Karpas-422 (cell line): ENCODE measurements around the gene SP100. TPM values are rescaled to one million over a fixed set of nuclear protein-coding genes. Genes with fewer than 3 reads are reported as not detected.

ENCODE experiments used
- DNase-seq: peaks from one replicate; pipeline ENCODE4 v3.0.0-alpha.2; 2015
- H2AFZ ChIP-seq: fragments of 200-600 bp; sonication (generic); 2 replicates; pipeline ENCODE4 v1.6.1; 2014; ENCODE audit warnings: antibody characterized with exemption, low read length, mixed read lengths
- H3K27ac ChIP-seq: fragments of 200-600 bp; sonication (generic); 2 replicates; pipeline ENCODE4 v1.5.1; 2014; ENCODE audit warnings: mild to moderate bottlenecking, low read length, moderate library complexity
- H3K27me3 ChIP-seq: fragments of 200-600 bp; sonication (generic); 2 replicates; pipeline ENCODE4 v1.6.1; 2014; ENCODE audit warnings: low read length, mixed read lengths
- H3K36me3 ChIP-seq: fragments of 200-600 bp; sonication (generic); 2 replicates; pipeline ENCODE4 v1.6.1; 2014; ENCODE audit warnings: low read length, mixed read lengths; ENCODE audit not compliant: insufficient read depth
- H3K4me1 ChIP-seq: fragments of 200-600 bp; sonication (generic); 2 replicates; pipeline ENCODE4 v1.6.1; 2014; ENCODE audit warnings: mild to moderate bottlenecking, low read length, mixed read lengths
- H3K4me2 ChIP-seq: fragments of 200-600 bp; sonication (generic); 2 replicates; pipeline ENCODE4 v1.6.1; 2014; ENCODE audit warnings: low read length, low read depth, mild to moderate bottlenecking; ENCODE audit not compliant: poor library complexity, severe bottlenecking
- H3K4me3 ChIP-seq: fragments of 200-600 bp; sonication (generic); 2 replicates; pipeline ENCODE4 v1.5.1; 2014; ENCODE audit warnings: mild to moderate bottlenecking, antibody characterized with exemption, low read length, mixed read lengths
- H3K79me2 ChIP-seq: fragments of 200-600 bp; sonication (generic); 2 replicates; pipeline ENCODE4 v1.6.1; 2014; ENCODE audit warnings: mild to moderate bottlenecking, low read length, mixed read lengths
- H3K9ac ChIP-seq: fragments of 200-600 bp; sonication (generic); 2 replicates; pipeline ENCODE4 v1.6.0; 2014; ENCODE audit warnings: low read length
- H3K9me2 ChIP-seq: fragments of 200-600 bp; sonication (generic), shearing (Covaris generic); replicated peaks from 2 replicates; pipeline ENCODE4 v1.6.0; 2014; ENCODE audit warnings: mild to moderate bottlenecking, low read length, moderate library complexity; ENCODE audit not compliant: insufficient read depth
- H3K9me3 ChIP-seq: fragments of 300-700, 200-600 bp; sonication (generic); 2 replicates; pipeline ENCODE4 v1.6.1; 2014; ENCODE audit warnings: low read length, mixed read lengths
- H4K20me1 ChIP-seq: fragments of 200-600 bp; sonication (generic); 2 replicates; pipeline ENCODE4 v1.6.1; 2014; ENCODE audit warnings: mild to moderate bottlenecking, antibody characterized with exemption, low read length, low read depth; ENCODE audit not compliant: insufficient read depth
- total RNA-seq: library from RNA; depleted of rRNA; stranded (reverse); fragments of >200 nt; shearing (Covaris generic); gene quantifications from 2 replicates; pipeline ENCODE4 v1.2.3, GENCODE V29; 2014; ENCODE audit warnings: low replicate concordance

Gene SP100
- total RNA-seq, 1 experiment from 2014 or later = 148 TPM

DNA sequence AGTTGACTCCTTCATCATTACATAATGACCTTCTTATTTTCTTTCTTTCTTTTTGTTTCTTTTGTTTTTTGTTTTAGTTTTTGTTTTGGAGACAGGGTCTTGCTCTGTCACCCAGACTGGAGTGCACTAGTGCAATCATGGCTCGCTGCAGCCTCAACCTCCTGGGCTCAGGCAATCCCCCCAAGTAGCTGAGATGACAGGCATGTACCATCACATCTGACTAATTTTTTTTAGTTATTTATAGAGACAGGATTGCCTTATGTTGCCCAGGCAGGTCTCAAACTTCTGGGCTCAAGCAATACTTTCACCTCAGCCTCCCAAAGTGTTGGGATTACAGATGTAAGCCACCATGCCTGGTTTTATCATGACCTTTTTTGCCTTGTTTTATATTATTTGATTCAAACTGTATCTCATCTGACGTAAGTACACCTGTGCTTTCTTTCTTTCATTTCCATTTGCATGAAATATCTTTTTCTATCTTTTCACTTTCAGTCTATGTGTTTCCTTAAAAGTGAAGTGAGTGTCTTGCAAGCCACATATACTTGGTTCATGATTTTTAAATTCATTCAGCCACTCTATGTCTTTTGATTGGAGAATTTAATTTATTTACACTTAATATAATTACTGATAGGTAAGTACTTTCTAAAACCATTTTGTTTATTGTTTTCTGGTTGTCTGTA, 39.1 kb downstream of the SP100 start:
- no peak for DNase-seq
- no peak overlapping the region for H3K9ac ChIP-seq
- H2AFZ ChIP-seq = no peak overlapping the region
- peaks cover 66% of the 10 kb centered on the region for H3K79me2 ChIP-seq
- H4K20me1 ChIP-seq = no peaks in the 10 kb centered on the region
- H3K4me1 ChIP-seq = no peaks in the 10 kb centered on the region
- no peak overlapping the region for H3K4me3 ChIP-seq
- H3K27ac ChIP-seq = no peak overlapping the region
- peaks cover 96% of the 10 kb centered on the region for H3K36me3 ChIP-seq
- peaks cover 18% of the 10 kb centered on the region for H3K9me3 ChIP-seq
- no peaks in the 10 kb centered on the region for H3K9me2 ChIP-seq
- H3K4me2 ChIP-seq = no peak overlapping the region
- H3K27me3 ChIP-seq = no peaks in the 10 kb centered on the region

DNA sequence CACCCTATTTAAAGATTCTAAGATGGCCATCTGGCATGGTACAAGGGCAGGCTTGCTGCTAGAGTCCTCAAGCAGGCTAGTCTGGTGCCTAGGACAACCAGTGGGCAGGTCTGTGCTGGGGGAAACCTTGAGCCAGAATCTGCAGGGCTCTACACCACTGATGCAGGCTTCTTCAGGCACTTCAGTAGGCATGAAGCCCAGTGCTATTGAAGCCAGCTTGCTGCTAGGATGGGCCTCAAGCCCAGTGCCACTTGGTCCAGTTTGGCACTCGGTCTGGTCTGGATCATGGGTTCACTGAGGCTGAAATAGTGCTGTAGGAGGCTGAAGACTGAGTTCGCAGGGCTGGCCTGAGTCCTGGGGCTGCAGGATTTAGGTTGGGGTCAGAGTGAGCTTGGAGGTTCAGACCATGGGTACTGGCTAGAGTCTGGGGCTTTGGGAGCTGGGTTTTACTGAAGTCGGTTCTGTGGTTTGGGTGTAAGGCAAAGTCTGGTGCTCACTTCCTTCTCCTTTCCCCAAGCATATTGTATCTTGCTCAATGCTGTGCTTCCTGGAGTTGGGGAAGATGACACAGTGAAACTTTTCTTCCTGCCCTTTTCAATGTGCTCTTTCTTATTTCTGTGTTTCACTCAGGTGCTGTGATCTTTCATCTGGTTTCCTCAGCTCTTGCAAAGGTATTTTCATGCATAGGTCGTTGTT, 41.2 kb downstream of the SP100 start:
- H3K4me2 ChIP-seq = no peak overlapping the region
- no peaks in the 10 kb centered on the region for H3K9me2 ChIP-seq
- H3K36me3 ChIP-seq = peaks cover 83% of the 10 kb centered on the region
- no peak for DNase-seq
- H3K79me2 ChIP-seq = peaks cover 56% of the 10 kb centered on the region
- no peaks in the 10 kb centered on the region for H3K27me3 ChIP-seq
- H3K4me1 ChIP-seq = no peaks in the 10 kb centered on the region
- no peaks in the 10 kb centered on the region for H4K20me1 ChIP-seq
- peaks cover 18% of the 10 kb centered on the region for H3K9me3 ChIP-seq
- no peak overlapping the region for H3K9ac ChIP-seq
- no peak overlapping the region for H2AFZ ChIP-seq
- H3K27ac ChIP-seq = no peak overlapping the region
- H3K4me3 ChIP-seq = no peak overlapping the region

DNA sequence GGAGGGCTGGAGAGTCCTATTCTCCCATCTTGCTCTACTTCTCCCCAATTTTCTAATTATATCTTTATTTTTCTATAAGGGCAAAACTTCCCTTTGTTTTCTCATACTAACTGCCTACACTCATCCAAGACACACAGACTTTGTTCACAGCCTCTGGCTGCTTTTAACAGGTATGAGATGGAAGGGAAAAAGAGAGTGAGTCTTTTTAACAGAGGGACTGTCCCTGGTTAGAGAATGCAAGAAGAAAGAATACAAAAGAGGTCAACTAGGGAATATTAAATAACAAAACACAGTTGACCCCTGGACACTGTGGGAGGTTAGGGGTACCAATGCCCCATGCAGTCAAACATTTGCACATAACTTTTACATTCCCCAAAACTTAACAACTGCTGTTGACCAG, 41.8 kb downstream of the SP100 start:
- Histone ChIP-seq H3K4me3 (no peak overlapping the region), H2AFZ (no peak overlapping the region), H4K20me1 (no peaks in the 10 kb centered on the region), H3K79me2 (peaks cover 51% of the 10 kb centered on the region), H3K36me3 (peaks cover 83% of the 10 kb centered on the region), H3K9ac (no peak overlapping the region), H3K4me1 (no peaks in the 10 kb centered on the region), H3K9me2 (no peaks in the 10 kb centered on the region), H3K27ac (no peak overlapping the region), H3K9me3 (peaks cover 18% of the 10 kb centered on the region), H3K27me3 (no peaks in the 10 kb centered on the region), H3K4me2 (no peak overlapping the region)
- DNase-seq = no peak

DNA sequence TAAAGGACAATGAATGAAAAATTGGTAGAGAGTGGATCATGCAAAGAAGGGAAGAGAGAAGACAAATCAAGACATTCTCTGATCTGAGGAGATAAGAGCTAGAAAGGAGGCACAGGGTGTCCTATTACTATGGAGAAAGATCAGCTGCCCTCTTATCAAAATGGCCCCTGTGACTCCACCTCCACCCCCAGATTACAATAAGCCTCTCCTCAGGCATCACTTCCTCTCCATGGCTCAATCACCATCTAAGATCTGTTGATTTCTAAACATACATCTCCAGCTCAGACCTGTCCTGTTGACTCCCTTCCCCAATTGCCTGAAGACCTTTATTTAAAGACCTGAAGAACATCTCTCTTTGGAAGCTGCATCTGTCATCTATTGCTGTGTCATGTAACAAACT, 43.2 kb downstream of the SP100 start:
- peaks cover 83% of the 10 kb centered on the region for H3K36me3 ChIP-seq
- no peak overlapping the region for H3K27ac ChIP-seq
- H3K4me2 ChIP-seq = no peak overlapping the region
- no peaks in the 10 kb centered on the region for H4K20me1 ChIP-seq
- peaks cover 38% of the 10 kb centered on the region for H3K79me2 ChIP-seq
- H3K4me1 ChIP-seq = no peaks in the 10 kb centered on the region
- H3K27me3 ChIP-seq = no peaks in the 10 kb centered on the region
- H3K9me3 ChIP-seq = peaks cover 18% of the 10 kb centered on the region
- no peak overlapping the region for H3K4me3 ChIP-seq
- no peaks in the 10 kb centered on the region for H3K9me2 ChIP-seq
- H2AFZ ChIP-seq = no peak overlapping the region
- DNase-seq = peak; percentile 51
- H3K9ac ChIP-seq = no peak overlapping the region

DNA sequence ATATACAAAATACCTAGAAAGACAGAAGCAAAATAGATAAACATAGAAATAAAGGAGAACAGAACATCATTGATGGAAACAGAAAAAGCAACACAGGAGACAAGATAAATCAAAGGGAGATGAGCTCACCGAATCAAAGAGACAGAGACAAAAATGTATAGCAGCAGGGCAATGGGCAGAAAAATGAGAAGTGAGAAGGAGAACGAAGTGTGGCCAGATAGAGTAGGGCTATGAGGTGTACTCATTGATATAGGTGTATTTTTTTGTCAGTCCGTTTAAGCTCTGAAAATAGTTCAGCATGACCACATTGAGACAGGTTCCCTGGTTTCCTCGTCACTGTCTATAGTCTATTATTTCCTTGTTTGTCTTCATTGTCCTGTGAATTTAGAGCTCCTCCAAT, 55.1 kb downstream of the SP100 start:
- Histone ChIP-seq H3K9me3 (no peaks in the 10 kb centered on the region), H3K9ac (no peak overlapping the region), H3K4me3 (no peak overlapping the region), H3K4me1 (no peaks in the 10 kb centered on the region), H2AFZ (no peak overlapping the region), H3K27me3 (no peaks in the 10 kb centered on the region), H4K20me1 (no peaks in the 10 kb centered on the region), H3K79me2 (no peaks in the 10 kb centered on the region), H3K27ac (no peak overlapping the region), H3K4me2 (no peak overlapping the region), H3K9me2 (no peaks in the 10 kb centered on the region), H3K36me3 (peaks cover 74% of the 10 kb centered on the region)
- DNase-seq = no peak

DNA sequence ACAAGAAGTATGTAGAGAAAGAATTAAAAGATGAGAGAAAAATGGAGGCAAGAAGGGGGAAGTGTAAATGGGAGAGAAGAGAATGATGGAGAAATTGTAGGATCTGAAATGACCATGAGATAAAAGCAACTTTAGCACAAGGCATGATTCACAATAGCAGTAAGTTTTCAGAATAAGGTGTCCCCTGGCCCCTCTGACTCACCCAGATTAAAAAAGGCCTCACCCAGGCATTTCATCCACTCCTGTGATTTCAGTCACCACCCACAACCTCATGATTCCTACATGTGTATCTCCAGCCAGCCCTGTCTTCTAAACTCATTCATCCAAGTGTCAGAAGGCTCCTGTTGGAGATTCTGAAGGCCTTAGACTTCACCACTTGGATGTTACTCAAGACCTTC, 56.6 kb downstream of the SP100 start:
- Histone ChIP-seq H3K27me3 (no peaks in the 10 kb centered on the region), H3K9me2 (no peaks in the 10 kb centered on the region), H3K4me2 (no peak overlapping the region), H3K36me3 (peaks cover 67% of the 10 kb centered on the region), H3K9me3 (no peaks in the 10 kb centered on the region), H3K79me2 (no peaks in the 10 kb centered on the region), H3K4me1 (no peaks in the 10 kb centered on the region), H3K4me3 (no peak overlapping the region), H2AFZ (no peak overlapping the region), H3K9ac (no peak overlapping the region), H3K27ac (no peak overlapping the region), H4K20me1 (no peaks in the 10 kb centered on the region)
- no peak for DNase-seq

DNA sequence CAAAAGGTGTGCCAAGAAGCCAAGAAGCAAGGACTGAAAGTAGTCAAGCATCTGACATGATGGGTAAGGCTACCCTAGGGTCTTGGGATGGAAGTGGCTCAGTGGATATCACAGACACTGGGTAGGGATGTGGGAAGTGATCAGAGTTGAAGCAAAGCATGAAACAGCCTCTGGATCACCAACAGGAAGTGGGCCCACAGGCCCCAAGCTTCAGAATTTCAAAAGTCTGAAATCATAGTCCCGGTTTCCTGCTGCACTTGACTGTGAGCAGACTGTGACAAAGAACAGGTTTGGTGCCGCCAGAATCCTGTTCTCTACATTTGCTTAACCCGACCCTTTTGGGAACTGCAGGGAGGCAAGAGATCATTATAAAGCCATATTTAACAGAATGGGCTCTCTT, 57.4 kb downstream of the SP100 start:
- no peak overlapping the region for H3K4me2 ChIP-seq
- no peak overlapping the region for H3K4me3 ChIP-seq
- no peak for DNase-seq
- H4K20me1 ChIP-seq = no peaks in the 10 kb centered on the region
- H2AFZ ChIP-seq = no peak overlapping the region
- H3K4me1 ChIP-seq = no peaks in the 10 kb centered on the region
- no peaks in the 10 kb centered on the region for H3K9me2 ChIP-seq
- no peaks in the 10 kb centered on the region for H3K9me3 ChIP-seq
- no peak overlapping the region for H3K27ac ChIP-seq
- no peaks in the 10 kb centered on the region for H3K79me2 ChIP-seq
- H3K27me3 ChIP-seq = no peaks in the 10 kb centered on the region
- H3K9ac ChIP-seq = no peak overlapping the region
- peaks cover 66% of the 10 kb centered on the region for H3K36me3 ChIP-seq

DNA sequence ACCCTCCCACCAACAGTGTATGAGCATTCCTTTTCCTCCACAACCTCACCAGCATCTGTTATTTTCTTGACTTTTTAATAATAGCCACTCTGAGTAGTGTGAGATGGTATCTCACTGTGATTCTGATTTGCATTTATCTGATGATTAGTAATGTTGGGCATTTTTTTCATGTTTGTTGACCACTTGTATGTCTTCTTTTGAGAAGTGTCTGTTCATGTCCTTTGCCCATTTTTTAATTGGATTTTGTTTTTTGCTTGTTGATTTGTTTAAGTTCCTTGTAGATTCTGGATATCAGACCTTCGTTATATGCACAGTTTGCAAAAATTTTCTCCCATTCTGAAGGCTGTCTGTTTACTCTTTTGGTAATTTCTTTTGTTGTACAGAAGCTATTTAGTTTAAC, 59.1 kb downstream of the SP100 start:
- peaks cover 61% of the 10 kb centered on the region for H3K36me3 ChIP-seq
- H3K27ac ChIP-seq = no peak overlapping the region
- H3K4me3 ChIP-seq = no peak overlapping the region
- no peaks in the 10 kb centered on the region for H3K9me3 ChIP-seq
- H3K79me2 ChIP-seq = no peaks in the 10 kb centered on the region
- no peaks in the 10 kb centered on the region for H4K20me1 ChIP-seq
- H2AFZ ChIP-seq = no peak overlapping the region
- H3K4me1 ChIP-seq = no peaks in the 10 kb centered on the region
- no peaks in the 10 kb centered on the region for H3K9me2 ChIP-seq
- DNase-seq = no peak
- no peak overlapping the region for H3K4me2 ChIP-seq
- H3K9ac ChIP-seq = no peak overlapping the region
- H3K27me3 ChIP-seq = no peaks in the 10 kb centered on the region
